Dermis microvascular lymphatic vessel endothelial cell (primary cell): ENCODE data around the gene PIPOX. TPM values are rescaled to one million over a fixed set of nuclear protein-coding genes. Genes with fewer than 3 reads are reported as not detected.

Experiments used
- DNase-seq, 2 donors: peaks; one replicate each; pipeline versions ENCODE4 v3.0.0 to v3.0.0-alpha.2; 2010; ENCODE audit warnings: low read depth in 2 of 2
- total RNA-seq: library from RNA; depleted of rRNA; stranded (reverse); fragments of >200 nt; gene quantifications from 2 replicates; pipeline ENCODE4 v1.2.1, GENCODE V29; 2014

Gene PIPOX
- total RNA-seq, 1 donor from 2014 or later: 1.2 TPM

DNA sequence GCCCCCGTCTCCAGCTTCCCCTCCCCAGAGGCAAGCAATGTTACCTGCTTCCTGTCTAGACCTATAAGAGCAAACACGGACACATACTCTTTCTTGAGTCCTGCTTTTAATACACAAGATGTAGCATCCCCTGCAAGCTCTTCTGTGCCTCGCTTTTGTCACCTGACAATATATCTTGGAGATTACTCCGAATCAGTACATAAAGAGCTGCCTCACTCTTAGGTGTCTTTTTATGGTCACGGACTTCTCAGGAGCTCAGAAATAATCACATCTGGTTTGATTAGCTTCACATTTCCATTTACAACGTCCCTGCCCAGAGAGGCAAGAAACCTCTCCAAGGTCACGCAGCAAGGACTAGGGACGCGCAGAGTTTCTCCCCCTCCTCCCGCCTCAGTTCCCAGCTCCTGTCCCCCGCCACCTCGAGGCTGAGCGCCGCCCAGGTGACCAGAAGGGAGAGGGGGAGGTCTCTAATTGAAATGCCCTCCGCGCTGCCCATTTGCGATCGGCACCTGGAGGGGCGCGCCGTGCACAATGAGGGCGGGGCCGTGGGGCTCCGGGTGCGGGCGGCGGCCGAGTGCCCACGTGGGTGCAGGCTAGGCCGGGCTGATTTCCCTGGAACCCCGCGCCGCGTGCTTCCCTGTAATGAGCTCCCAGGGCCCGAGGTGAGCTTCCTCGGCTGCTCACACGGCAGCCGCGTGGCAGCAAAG, 23.3 kb upstream of the PIPOX start:
- no peak for DNase-seq

- no peak for DNase-seq
Observed at GRCh38 chr17:29020576-29020975, 22.4 kb upstream of the PIPOX start.

DNA sequence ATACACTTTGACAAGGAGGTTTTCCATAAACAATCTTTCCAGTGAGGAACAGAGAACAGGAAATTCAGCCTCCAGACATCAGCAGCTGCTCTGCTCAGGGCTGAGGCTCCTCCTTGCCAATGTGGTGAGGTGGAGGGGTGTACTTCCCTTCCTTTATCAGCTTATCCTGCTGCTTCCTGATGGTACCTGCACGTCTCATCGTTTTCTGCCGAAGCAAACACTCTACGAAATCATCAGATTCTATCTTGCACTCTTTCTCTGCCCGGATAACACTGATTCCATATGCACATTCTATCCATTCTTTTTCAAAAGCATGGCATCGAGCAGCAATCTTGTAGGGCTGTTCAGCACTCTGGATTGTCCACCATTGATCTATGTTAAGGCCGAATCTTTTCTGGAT, 21.7 kb upstream of the PIPOX start:
- no peak for DNase-seq

- DNase-seq: no peak
Observed at GRCh38 chr17:29022074-29022473, 20.9 kb upstream of the PIPOX start.

GRCh38 chr17:29024316-29024952, 18.5 kb upstream of the PIPOX start:
- DNase-seq: no peak

GRCh38 chr17:29031488-29031887, 11.5 kb upstream of the PIPOX start:
- DNase-seq: no peak

- no peak for DNase-seq
Observed at GRCh38 chr17:29032013-29032856, 10.7 kb upstream of the PIPOX start.

- no peak for DNase-seq
Observed at GRCh38 chr17:29032857-29033197, 10.1 kb upstream of the PIPOX start.

GRCh38 chr17:29034510-29034909, 8.4 kb upstream of the PIPOX start:
- no peak for DNase-seq

DNA sequence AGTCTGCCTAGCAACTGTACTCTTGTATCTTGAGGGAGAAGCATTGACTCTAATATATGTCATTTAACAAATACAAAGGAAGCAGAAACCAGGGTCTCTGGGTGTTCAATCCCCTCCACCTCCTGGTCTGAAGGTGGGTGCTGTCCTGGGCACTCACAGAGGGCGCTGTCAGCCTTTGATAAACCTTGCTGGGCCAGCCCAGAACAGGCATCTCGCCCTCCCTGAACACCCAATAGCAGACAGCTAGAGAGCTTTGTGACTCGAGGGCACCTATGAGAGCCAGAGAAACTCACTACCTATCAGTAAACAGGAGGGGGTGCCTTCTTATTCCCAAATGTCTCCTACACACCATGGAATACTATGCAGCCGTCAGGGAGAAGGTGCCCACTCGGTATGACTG, 6.4 kb upstream of the PIPOX start:
- no peak for DNase-seq

DNA sequence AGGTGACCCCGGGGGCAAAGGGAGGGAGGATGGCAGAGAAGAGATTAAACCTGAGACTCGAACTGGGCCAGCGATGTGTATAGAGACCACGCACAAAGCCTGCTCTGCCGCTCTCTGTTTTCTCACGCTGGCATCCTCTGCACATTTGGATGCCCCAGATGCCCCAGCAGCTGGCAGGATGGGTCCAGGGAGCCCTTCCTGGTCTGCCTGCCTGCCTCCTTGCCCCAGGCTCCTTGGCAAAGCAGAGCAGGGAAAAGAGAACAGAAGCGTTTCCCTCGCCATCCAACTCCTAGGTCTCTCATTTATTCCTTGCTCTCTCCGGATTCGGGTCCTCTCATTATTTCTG, 5.2 kb upstream of the PIPOX start:
- no peak for DNase-seq

GRCh38 chr17:29038085-29038795, 4.7 kb upstream of the PIPOX start:
- no peak for DNase-seq

DNA sequence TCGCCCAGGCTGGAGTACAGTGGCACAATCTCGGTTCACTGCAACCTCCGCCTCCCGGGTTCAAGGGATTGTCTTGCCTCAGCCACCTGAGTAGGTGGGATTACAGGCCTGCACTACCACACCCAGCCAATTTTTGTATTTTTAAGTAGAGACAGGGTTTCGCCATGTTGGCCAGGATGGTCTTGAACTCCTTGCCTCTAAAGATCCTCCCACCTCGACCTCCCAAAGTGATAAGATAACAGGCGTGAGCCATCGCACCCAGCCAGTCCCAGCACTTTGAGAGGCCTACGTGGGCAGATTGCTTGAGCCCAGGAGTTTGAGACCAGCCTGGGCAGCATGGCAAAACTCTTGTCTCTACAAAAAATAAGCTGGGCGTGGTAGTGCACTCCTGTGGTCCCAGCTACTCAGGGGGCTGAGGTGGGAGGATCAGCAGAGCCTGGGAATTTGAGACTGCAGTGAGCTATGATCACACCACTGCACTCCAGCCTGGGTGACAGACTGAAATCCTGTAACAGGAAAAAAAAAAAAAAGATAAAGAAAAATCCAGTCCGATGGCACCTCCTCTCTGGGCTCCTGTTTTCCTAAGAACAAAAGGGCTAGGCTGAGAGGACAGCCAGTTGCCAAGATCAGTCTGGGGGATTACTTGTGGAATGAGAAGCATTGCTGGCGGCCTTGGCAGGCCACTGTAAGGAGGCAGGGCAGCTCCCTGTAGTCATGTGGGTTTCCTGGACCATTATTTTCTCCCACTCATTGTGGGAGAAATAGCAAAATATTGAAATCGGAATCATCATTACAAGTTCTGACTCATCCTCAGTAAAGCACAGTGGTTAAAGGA, 3.0 kb upstream of the PIPOX start:
- peak in 1 of 2 donors; percentile 32 for DNase-seq

DNA sequence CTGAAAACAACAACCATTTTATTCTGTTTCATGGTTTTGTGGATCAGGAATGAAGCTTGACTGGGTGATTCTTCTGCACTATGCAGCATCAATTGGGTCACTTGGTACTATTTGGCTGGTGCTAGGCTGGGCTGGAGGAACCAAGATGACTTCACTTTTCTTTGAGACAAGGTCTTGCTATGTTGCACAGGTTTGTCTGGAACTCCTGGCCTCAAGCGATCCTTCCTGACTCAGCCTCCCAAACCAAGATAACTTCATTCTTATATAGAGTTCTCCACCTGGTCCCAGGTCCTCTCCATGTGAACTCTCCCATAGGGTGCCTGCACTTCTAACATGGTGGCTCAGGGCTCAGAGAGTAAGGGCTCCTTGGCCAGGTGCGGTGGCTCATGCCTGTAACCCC, 1.9 kb upstream of the PIPOX start:
- DNase-seq: no peak

GRCh38 chr17:29041571-29041970, 1.4 kb upstream of the PIPOX start:
- no peak for DNase-seq

DNA sequence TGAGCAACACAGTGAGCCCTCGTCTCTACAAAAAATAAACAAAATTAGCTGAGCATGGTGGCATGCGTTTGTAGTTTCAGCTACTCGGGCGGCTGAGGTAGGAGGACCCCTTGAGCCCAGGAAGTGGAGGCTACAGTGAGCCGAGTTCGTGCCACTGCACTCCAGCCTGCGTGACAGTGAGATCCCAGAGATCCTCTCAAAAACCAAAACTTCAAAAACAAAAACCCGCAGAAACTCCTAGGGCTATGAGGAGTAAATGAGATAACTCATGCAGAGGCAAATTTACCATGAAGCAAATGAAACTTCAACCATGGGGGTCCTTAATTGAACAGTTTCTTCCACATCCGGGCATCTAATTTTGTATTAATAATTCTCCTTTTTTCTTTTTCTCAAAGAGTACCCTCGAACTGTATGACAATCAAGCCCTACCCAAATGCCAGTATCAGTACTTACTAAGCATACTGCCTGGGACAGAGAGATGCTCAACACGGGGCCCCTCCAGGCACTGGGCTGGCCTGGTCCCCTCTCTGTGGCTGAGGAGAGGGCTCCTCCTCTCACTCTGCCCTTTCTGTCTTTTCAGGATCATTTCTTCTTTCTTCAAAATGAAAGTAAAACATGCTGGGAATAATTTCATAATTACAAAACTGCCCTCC, 789 bp upstream of the PIPOX start:
- no peak for DNase-seq

DNA sequence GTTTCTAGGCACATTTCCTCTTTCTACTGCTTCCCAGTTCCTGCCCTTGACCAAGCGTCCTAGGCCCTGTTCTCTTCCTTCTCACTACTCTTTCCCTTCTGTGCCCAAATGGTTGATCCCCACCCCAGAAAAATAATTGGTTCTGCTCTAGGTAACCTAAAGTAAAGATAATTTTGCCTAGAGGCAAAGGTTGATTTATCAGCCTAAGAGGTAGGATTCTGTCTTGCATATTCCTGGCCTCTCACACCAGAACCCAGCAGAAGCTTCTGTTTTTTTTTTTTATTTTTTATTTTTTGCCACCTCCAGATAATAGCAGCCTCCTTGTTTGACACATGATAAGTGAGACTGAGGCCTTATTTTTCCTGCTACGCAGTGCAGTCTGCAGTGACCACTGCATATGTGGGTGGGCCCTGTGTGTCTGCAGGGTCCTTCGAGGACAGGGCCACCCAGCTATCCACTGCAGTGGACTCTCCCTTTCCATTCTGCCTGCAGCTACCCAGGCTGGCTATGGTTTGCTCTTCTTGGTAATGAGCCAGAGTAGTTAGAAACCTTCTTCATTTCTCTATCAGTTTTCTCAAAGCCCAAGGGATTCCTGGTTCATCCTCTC, 701 bp downstream of the PIPOX start:
- no peak for DNase-seq

DNA sequence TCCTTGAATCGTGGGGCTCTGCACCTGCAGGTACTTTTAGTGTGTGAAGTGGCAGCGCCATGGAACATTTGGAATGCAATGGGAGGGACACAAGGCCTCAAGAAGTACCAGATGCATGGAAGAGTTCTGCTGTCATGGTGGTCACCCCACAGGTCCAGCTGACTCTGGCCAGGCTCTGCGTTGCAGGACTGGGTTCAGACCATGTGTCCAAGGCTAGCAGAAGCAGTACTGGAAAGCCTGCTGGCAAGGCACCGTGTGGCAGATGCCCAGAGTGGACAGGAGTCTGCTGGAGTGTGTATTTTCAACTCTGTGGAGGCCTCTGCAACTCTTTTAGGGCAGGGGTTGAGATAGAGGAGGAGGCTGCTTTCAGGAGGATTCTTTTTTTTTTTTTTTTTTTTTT, 2.1 kb downstream of the PIPOX start:
- DNase-seq: no peak

GRCh38 chr17:29045734-29046472, 3.0 kb downstream of the PIPOX start:
- no peak for DNase-seq

DNA sequence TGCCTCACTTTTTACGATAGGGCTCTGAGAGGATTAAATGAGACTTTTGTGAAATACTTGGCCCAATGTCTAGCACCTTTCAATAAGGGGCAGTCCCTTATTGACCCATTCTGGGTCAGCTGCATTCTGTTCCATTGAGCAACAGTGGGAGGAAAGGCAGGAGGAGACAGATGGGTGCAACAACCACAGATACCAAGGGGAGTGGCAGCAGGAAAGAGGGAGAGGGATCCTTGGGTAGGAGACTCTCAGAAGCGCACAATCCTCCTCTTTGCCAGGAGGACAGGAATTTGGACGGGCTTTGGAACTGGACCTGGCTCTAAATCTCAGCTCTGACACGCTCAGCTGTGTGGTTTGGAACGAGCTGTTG, 3.5 kb downstream of the PIPOX start:
- no peak for DNase-seq
